ENCODE results near the gene PBX1. TPM values are rescaled to one million over a fixed set of nuclear protein-coding genes. Genes with fewer than 3 reads are reported as not detected.

The PBX1 gene
- total and polyA plus RNA-seq, 2 of the 4 experiments (the other 2 are of a cell fraction) = 13.9 to 17.9 TPM

DNA sequence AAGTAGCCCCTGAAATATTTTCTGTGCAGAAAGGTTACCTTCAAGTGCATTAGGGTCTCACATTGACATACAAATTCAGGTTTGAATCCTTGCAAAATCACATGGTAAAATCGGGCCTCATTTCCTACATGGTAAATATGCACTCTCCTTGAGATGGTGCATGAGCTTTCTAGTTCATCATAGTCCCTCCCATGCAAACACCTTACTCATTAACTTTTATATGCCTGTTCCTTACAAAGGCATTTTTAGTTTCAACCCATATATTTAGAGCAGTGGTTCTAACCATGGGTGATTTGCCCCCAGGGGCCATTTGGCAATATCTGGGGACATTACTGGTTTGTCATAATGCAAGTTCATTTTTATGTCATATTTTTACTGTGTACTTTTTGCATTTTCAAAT is 37.2 kb downstream of the PBX1 start:
- Histone ChIP-seq H4K8ac (ENCODE audit: low read depth in 2 of 2, low read length in 2 of 2) (no peak overlapping the region), H2AFZ (replicated peaks; ENCODE audit: low read length, poor library complexity) (no peak overlapping the region), H3K4ac (ENCODE audit: low read depth, low read length) (no peak overlapping the region), H2AK5ac (ENCODE audit: low read depth, low read length) (no peak overlapping the region), H2BK15ac (ENCODE audit: low read depth, low read length) (no peak overlapping the region), H2BK120ac (ENCODE audit: low read depth, low read length) (no peak overlapping the region), H2BK20ac (ENCODE audit: low read depth, low read length) (no peak overlapping the region), H3K27ac (ENCODE audit: insufficient read depth, low read length) (no peak overlapping the region), H2BK5ac (ENCODE audit: low read depth, low read length, poor library complexity, severe bottlenecking) (no peak overlapping the region), H4K5ac (ENCODE audit: low read depth, low read length) (no peak overlapping the region), H3K79me1 (ENCODE audit: low read depth in 1 of 2, low read length in 2 of 2) (peaks cover 9 to 15% of the 10 kb centered on the region in 2 experiments; a peak in 3 of 4 replicates), H3K56ac (ENCODE audit: extremely low read depth, insufficient read depth, low read length) (no peak overlapping the region), H3K23ac (ENCODE audit: low read depth, low read length) (no peak overlapping the region), H3K27me3 (ENCODE audit: control insufficient read depth, insufficient read depth, low read length) (no peaks in the 10 kb centered on the region), H3K9ac (ENCODE audit: low read depth, low read length) (no peak overlapping the region), H3K4me2 (ENCODE audit: low read depth, low read length) (no peak overlapping the region), H3K4me1 (ENCODE audit: control insufficient read depth, insufficient read depth, low read length) (peaks cover 12% of the 10 kb centered on the region), H3K14ac (replicated peaks; ENCODE audit: low read depth, low read length) (no peak overlapping the region), H3K4me3 (ENCODE audit: insufficient read depth, low read depth, low read length) (no peak overlapping the region), H3K18ac (ENCODE audit: low read depth, low read length) (no peak overlapping the region), H2AK9ac (replicated peaks; ENCODE audit: low read depth, low read length, poor library complexity) (no peak overlapping the region), H4K91ac (ENCODE audit: insufficient read depth, low read depth, low read length) (no peak overlapping the region), H3K9me3 (ENCODE audit: control insufficient read depth, insufficient read depth, low read length) (no peaks in the 10 kb centered on the region), H4K20me1 (ENCODE audit: insufficient read depth, low read length) (no peaks in the 10 kb centered on the region), H3K36me3 (ENCODE audit: control insufficient read depth, insufficient read depth, low read length) (peaks cover 3% of the 10 kb centered on the region; the same call in 1 of the 2 replicates), H3K9me1 (ENCODE audit: insufficient read depth, low read length) (peaks cover 6% of the 10 kb centered on the region)
- POLR2A ChIA-PET (ENCODE audit: unreplicated experiment) = no interaction called here
- intact Hi-C loops (cut with micrococcal nuclease) (no loop called here), in situ Hi-C loops (cut with MboI; ENCODE audit: low sequenced_read_pairs) (no loop called here), dilution Hi-C loops (cut with HindIII; ENCODE audit: low sequenced_read_pairs, unreplicated experiment) (no loop called here)
- CTCF ChIA-PET = no interaction called here
- WGBS, 2 experiments (ENCODE audit: extremely low coverage in 2 of 2, insufficient read length in 1 of 2) = no CpG with 5 or more reads among the region's 1 CpG
- no peak for DNase-seq
- ATAC-seq (ENCODE audit: low read depth) = no peak
- BruUV-seq (replicated peaks) = no TSS peak
- no peak for TF ChIP-seq MAFK (IDR thresholded peaks at IDR 0.05; ENCODE audit: low read depth, low read length)
- TF ChIP-seq, protein P1, sequence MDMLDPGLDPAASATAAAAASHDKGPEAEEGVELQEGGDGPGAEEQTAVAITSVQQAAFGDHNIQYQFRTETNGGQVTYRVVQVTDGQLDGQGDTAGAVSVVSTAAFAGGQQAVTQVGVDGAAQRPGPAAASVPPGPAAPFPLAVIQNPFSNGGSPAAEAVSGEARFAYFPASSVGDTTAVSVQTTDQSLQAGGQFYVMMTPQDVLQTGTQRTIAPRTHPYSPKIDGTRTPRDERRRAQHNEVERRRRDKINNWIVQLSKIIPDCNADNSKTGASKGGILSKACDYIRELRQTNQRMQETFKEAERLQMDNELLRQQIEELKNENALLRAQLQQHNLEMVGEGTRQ (IDR thresholded peaks at IDR 0.05; ENCODE audit: low read depth, low read length) = no peak
- no peak for TF ChIP-seq RAD21 (IDR thresholded peaks at IDR 0.05; ENCODE audit: low read length)
- no peak for TF ChIP-seq MXI1 (IDR thresholded peaks at IDR 0.05; ENCODE audit: borderline replicate concordance, low read depth, low read length)
